ENCODE data around the gene PLD2. TPM values are rescaled to one million over a fixed set of nuclear protein-coding genes. Genes with fewer than 3 reads are reported as not detected.

PLD2 gene
- total RNA-seq, 1 experiment from 2014 or later: 28.4 TPM

DNA sequence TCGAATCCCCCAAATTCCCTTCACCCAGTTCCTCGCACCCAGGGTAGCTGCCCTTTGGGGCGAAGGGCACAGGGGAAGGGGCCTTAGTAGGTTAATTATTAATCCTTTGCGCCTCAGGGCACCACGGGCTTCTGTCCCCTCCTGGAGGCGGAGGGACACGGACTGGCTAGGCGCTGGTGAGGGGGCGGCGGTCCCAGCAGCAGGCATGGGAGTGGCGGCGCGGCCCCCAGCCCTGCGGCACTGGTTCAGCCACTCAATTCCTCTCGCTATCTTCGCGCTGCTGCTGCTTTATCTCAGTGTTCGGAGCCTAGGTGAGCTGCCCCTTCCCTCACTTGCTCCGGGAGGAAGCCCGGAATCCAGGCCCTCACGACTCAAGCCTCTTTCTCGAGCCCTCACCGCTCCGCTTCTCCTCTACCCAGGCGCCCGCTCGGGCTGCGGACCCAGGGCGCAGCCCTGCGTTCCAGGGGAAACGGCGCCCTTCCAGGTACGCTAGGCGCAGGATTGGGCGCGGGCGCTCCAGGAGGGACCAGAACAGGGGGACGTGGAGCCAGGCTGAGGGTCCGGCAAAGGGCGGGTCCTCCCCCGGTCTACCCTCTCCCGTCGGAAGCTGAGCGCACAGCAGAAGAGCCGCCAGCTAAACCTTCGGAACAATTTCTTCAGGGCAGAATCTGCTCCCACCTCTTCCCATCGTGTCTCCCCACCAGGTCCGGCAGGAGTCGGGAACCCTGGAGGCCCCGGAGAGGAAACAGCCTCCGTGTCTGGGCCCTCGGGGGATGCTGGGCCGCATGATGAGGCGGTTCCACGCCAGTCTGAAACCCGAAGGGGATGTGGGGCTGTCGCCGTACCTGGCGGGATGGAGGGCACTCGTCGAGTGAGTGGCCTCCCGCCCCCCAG, 17.9 kb upstream of the PLD2 start, which contains the start of gene GLTPD2:
Gene GLTPD2 (plus strand): TSS at position 158 of the 894 bp plus-strand sequence. CDS start 48 bp downstream, at position 206.
- in situ Hi-C loops (cut with HindIII; ENCODE audit: low sequenced_read_pairs): no loop called here
- no peak for DNase-seq (ENCODE audit: low spot score)

DNA sequence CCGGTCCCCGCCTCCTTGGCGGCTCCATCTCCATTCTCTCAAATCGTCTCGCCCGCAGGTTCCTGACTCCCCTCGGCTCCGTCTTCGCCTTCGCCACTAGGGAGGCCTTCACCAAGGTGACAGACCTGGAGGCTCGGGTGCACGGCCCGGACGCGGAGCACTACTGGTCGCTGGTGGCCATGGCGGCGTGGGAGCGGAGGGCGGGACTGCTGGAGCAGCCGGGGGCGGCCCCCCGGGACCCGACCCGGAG, 17.3 kb upstream of the PLD2 start:
- in situ Hi-C loops (cut with HindIII; ENCODE audit: low sequenced_read_pairs): no loop called here
- peak; percentile 52 for DNase-seq (ENCODE audit: low spot score)

DNA sequence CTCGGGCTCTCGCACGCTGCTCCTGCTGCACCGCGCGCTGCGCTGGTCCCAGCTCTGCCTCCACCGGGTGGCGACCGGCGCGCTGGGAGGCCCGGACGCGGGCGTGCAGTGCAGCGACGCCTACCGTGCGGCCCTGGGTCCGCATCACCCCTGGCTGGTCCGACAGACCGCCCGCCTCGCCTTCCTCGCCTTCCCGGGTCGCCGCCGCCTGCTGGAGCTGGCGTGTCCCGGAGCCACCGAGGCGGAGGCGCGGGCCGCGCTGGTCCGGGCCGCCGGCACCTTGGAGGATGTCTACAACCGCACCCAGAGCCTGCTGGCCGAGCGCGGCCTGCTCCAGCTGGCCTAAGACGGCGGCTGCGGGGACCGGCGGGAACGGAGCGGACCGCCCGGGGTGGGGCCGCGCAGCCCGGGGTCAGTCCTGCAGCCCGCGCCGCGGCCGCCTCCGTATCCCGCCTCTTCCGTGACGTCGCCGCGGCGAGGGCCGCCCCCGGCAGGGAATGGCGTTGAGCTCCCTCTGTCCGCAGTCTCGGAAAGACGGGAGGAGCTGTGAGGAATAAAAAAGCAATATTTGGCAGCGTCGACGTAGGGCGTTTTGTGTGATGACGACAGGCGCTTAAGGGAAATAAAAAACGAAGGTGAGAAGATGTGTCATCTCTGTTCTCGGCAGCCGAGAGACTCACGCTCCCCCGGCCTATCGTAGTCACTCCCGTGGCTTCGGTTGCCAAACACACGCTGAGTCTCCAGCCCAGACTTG, 16.8 kb upstream of the PLD2 start:
- peak; percentile 86 for DNase-seq (ENCODE audit: low spot score)
- in situ Hi-C loops (cut with HindIII; ENCODE audit: low sequenced_read_pairs): no loop called here

DNA sequence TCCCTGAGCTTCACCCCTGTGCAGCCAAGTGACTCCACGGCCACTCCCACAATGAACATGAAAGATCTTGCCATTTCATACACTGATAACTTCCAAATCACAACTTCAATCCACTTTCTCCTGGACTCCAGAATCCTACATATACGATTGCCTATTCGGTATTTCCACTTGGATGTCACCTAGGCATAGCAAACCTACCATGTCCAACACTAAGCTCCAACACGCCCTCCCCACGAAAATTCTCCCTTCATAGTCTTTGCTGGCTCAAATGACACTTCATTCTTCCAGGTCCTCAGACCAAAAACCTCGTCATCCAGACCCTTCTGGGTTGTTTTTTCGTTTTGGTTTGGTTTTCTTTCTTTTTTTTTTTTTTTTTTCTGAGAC, 16.3 kb upstream of the PLD2 start:
- in situ Hi-C loops (cut with HindIII; ENCODE audit: low sequenced_read_pairs): no loop called here

DNA sequence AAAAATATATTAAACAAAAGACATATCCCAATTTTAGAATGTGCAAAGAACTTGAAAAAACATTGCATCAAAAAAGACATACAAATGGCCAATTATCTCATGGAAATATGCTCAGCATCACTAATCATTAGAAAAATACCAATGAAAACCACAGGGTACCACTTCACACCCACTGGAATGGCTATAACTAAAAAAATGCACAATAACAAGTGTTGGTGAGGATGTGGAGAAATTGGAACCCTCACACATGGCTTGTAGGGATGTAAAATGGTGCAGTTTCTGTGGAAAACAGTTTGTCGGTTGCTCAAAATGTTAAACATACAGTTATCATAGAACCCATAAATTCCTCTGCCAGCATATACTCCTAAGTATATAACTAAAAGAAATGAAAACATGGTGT, 11.8 kb upstream of the PLD2 start:
- in situ Hi-C loops (cut with HindIII; ENCODE audit: low sequenced_read_pairs): no loop called here
- DNase-seq (ENCODE audit: low spot score): no peak

More for the DNA sequence above, 16.3 kb upstream of the PLD2 start:
- no peak for DNase-seq (ENCODE audit: low spot score)

DNA sequence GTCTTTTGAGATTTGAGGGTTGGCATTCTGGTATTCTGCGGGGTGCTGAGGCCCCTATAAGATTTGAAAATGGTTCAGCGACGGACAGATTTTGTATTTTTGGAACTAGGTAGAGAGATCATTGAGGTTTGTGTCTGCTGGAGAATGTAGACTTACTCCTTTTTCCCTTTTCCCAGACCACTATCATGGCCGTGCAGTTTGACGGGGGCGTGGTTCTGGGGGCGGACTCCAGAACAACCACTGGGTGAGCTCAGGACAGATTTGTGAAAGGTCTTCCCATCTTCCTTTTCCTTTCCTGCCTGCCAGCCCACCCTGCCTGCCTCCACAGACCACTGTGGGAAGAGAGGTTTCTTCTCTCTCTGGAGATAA, 10.4 kb upstream of the PLD2 start:
- peak; percentile 21 for DNase-seq (ENCODE audit: low spot score)
- in situ Hi-C loops (cut with HindIII; ENCODE audit: low sequenced_read_pairs): no loop called here

DNA sequence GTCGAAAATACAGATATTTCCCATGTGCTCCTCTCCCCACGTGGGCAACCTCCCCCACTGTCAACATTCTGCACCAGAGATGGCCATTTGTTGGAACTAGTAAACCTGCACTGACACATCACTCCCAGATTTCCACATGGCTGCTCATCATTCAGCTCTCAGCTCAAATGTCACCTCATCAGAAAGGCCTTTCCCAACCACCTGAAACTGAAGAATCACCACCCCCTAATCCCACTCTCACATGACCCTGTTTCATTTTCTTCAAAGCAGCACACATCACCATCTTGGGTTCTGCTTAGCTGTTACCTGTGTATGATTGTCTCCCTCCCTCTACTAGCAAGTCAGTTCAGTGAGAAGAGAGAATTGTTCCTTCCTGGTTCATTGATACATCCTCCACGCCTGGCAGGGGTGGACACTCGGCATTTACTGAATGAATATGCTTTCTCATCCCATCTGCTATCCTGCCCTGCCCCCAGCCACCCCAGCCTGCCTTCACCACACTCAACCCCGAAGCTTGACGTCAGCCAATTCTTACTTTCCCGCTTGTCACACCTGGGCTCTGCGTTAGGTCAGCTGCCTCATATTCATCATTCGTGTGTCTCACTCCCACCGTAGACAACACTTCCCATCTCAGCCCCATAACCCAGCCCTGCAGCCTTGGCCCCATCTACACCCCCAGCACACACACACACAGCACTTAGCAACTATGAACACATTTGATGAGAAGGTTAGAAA, 6.3 kb upstream of the PLD2 start:
- in situ Hi-C loops (cut with HindIII; ENCODE audit: low sequenced_read_pairs): no loop called here
- no peak for DNase-seq (ENCODE audit: low spot score)

DNA sequence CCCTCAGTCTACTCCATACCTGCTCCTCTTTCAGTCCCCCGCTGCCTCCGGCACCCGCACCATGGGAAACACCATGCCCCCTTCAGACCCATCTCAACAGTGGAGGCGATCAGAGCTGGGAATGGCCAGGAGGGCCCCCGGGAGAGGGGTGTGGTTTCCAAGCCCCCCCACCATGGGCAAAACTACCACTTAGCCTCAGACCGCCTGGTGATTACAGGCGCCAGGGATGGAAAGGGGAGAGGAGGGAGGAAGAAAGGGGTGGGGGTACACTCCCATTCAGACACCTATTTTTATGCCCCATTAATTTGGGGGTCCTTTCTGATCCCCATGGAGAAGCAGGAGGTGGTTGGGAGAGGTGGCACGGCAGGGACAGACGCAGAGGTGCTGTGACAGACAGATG, 4.7 kb upstream of the PLD2 start, which contains the start of gene C17orf114:
Gene C17orf114 (minus strand): TSS at position 101 of the 400 bp plus-strand sequence.
- in situ Hi-C loops (cut with HindIII; ENCODE audit: low sequenced_read_pairs): no loop called here
- no peak for DNase-seq (ENCODE audit: low spot score)

DNA sequence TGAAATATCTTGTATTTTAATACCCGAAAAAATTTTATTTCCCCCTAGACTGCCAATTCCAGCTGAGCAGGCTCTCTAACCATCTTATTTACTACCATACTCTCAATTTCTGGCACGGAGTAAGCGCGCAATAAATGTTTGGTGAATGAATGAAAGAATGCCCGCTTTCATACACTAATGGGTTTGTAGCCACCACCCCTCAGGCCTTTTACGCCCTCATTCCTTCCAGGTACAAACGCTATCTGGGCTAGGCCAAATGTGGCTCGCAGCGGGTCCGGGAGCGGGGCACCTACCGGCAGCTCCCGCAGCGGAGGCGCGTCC, 536 bp upstream of the PLD2 start:
- in situ Hi-C loops (cut with HindIII; ENCODE audit: low sequenced_read_pairs): no loop called here
- peak; percentile 33 for DNase-seq (ENCODE audit: low spot score)

DNA sequence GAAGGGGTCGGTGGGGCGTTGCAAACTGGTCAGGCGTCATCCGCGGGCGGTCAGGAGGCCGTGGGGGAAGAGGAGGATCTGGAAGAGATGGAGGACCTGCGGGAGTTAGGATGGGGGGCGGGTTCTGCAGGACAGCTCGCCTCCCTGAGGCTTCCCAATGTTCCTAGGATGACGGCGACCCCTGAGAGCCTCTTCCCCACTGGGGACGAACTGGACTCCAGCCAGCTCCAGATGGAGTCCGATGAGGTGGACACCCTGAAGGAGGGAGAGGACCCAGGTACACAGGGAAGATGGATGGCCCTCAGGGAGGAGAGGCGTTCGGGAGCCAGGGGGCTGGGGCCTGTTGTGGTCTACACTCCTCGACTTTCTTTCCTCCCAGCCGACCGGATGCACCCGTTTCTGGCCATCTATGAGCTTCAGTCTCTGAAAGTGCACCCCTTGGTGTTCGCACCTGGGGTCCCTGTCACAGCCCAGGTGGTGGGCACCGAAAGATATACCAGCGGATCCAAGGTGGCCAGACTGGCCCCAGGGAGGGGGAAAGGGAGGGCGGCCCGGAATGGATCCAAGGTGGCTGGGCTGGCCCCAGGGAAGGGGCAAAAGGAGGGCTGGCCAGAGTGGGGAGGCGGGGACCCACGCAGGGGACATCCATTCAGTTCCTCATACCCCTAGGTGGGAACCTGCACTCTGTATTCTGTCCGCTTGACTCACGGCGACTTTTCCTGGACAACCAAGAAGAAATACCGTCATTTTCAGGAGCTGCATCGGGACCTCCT, 839 bp downstream of the PLD2 start:
- in situ Hi-C loops (cut with HindIII; ENCODE audit: low sequenced_read_pairs): no loop called here

DNA sequence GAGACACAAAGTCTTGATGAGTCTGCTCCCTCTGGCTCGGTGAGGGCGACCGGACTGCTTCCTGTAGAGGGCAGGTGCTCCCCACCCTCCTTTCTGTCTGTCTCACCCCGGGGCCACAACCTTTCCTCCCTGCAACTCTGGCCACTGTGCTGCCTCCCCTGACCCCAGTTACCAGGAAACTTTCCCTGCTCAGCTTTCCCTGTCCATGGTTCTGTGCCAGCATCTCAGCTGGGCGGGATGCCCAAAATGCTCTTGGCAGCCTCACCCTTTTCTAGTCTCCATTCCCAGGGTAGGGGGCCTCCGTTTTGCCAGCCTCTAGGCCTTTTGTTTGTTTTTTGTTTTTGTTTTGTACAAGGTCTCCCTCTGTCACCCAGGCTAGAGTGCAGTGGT, 1.4 kb downstream of the PLD2 start:
- peak; percentile 63 for DNase-seq (ENCODE audit: low spot score)
- in situ Hi-C loops (cut with HindIII; ENCODE audit: low sequenced_read_pairs): no loop called here

More for the DNA sequence above, 839 bp downstream of the PLD2 start:
- no peak for DNase-seq (ENCODE audit: low spot score)

DNA sequence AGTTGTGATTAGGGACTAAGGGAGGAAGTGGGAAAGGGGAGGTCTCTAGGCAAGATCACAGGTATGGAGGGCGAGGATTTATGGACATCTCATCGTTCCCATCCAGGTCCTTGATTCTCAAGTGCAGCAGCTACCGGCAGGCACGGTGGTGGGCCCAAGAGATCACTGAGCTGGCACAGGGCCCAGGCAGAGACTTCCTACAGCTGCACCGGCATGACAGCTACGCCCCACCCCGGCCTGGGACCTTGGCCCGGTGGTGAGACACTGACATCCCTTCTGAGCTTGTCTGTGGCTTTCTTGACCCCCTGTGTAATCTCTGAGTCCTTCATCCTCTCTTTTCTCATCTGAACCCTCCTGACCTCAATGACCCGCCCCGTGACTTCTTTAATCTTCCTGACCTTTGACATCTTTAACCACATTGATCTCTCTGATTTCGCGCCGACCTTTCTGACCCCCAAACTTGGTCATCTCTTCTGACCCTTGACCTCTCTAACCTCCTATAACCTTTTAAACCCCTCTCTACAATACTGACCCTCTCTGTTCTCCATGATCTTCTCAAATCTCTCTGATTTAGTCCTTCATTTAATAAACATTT, 3.8 kb downstream of the PLD2 start:
- DNase-seq (ENCODE audit: low spot score): no peak
- in situ Hi-C loops (cut with HindIII; ENCODE audit: low sequenced_read_pairs): no loop called here

DNA sequence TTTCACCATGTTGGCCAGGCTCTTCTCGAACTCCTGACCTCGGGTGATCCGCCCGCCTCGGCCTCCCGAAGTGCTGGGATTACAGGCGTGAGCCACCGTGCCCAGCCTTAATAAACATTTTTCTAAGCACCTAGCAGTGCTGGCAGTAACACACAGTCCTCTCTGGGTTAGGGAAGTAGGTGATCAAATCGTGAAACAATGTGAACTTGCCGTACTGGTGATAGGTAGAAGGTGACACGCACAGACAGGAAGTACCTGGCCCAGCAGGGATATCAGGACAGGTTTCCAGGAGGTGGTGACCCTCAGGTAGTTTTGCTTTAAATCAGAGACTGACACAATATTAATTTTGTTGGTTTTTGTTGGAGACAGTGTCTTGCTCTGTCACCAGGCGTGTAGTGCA, 4.5 kb downstream of the PLD2 start:
- in situ Hi-C loops (cut with HindIII; ENCODE audit: low sequenced_read_pairs): no loop called here
- DNase-seq (ENCODE audit: low spot score): no peak

DNA sequence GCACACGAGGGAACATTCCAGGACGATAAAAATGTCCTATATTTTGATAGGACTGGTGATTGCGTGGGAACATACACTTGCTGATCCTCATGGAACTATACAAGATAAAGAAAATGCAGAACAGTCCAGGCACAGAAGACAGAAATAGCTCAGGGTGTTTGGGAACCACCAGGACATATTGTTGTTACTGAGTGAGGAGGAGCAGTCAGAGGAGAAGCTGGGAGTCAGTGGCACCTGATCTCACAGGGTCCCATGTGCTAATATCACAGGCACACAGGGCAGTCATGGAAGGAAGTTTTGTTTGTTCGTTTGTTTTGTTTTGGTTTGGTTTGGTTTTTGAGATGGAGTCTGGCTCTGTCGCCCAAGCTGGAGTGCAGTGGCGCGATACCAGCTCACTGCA, 5.7 kb downstream of the PLD2 start:
- DNase-seq (ENCODE audit: low spot score): no peak
- in situ Hi-C loops (cut with HindIII; ENCODE audit: low sequenced_read_pairs): no loop called here

DNA sequence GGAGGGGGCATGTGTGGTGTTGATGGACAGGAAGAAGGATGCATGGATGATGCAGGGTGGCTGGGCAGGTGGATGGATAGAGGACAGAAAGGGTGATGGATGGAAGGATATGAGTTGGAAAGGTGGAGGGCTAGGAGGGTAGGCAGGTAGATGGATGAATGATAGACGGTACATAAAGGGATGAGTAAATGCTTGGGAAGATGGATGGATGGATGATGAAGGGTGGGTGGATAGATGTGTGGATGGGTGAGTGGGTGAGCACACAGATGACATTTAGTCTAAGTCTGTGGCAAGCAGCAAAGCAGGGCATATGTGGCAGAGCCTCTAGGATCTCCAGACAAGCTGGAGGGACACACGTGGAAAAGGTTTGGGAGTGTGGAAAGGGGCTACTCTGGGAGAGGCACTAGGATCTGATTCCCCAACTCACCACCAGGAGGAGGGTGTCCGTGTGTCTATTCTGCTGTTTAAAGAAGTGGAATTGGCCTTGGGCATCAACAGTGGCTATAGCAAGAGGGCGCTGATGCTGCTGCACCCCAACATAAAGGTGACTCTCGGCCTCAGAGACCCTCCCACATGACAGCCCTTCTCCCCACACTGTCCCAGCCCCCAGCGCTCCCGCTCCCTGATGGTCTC, 8.2 kb downstream of the PLD2 start:
- in situ Hi-C loops (cut with HindIII; ENCODE audit: low sequenced_read_pairs): no loop called here

DNA sequence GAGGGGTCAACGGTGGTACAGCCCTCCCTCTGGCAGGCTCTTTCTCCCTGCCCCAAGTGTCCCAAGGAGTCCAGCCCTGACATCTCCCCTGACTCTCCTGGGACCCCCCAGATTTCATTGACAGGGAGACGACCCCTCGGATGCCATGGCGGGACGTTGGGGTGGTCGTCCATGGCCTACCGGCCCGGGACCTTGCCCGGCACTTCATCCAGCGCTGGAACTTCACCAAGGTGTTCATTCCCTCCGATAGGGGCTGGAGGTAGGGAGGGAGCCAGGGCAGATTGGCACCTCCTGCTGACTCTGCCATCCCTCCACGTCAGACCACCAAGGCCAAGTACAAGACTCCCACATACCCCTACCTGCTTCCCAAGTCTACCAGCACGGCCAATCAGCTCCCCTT, 9.9 kb downstream of the PLD2 start:
- DNase-seq (ENCODE audit: low spot score): no peak
- in situ Hi-C loops (cut with HindIII; ENCODE audit: low sequenced_read_pairs): no loop called here

More for the DNA sequence above, 8.2 kb downstream of the PLD2 start:
- DNase-seq (ENCODE audit: low spot score): no peak

DNA sequence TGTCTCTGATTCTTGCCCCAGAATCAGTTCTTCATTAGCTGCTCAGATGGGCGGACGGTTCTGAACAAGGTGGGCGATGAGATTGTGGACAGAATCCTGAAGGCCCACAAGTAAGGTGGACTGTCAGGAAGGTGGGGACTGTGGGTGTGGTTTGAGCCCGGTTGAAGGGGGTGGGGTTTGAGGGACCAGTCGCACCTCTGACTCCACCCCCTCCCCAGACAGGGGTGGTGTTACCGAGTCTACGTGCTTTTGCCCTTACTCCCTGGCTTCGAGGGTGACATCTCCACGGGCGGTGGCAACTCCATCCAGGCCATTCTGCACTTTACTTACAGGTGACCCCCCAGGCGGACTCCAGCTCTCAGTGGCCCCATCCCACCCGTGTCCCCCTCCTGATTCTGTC, 11.3 kb downstream of the PLD2 start:
- DNase-seq (ENCODE audit: low spot score): no peak

DNA sequence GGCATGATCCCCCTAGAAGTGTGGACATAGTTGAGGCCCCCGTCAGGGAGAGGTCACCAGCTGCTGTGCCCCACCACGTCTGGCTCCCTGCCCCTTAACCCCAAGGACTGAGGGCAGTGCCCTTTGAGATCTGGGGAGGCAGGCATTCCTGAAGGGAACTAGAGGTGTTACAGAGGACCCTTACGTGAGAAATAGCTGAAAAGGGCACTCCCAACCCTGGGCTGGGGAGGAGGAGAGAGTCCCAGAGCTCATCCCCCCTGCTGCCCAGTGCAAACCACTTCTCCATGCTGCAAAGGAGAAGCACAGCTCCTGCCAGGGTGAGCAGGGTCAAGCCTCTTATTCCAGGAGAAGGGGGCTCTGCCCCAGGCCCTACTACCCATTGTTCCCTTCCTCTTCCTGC, 15.9 kb downstream of the PLD2 start:
- DNase-seq (ENCODE audit: low spot score): no peak
- in situ Hi-C loops (cut with HindIII; ENCODE audit: low sequenced_read_pairs): no loop called here

More for the DNA sequence above, 11.3 kb downstream of the PLD2 start:
- in situ Hi-C loops (cut with HindIII; ENCODE audit: low sequenced_read_pairs): no loop called here

Data from G401 (cell line).